Peyer's patch (tissue), 4 donors: ENCODE measurements around the gene CADM4. TPM values are rescaled to one million over a fixed set of nuclear protein-coding genes. Genes with fewer than 3 reads are reported as not detected.
"Not testable (repeated sequence)": the region's sequence is repeated elsewhere in the genome, so short reads cannot be mapped to it uniquely, and the experiment has no call there.

Experiments
- DNase-seq, 3 donors: peaks; one replicate each; pipeline ENCODE4 v3.0.0-alpha.2; 2017 to 2019
- H3K27ac ChIP-seq, 4 donors: fragments of 200-600 bp; sonication (generic); one replicate each; pipeline ENCODE4 v1.5.1; 2016 to 2019
- H3K27me3 ChIP-seq, 2 donors: fragments of 200-600 bp; sonication (generic); one replicate each; pipeline ENCODE4 v1.5.1; 2019
- H3K36me3 ChIP-seq, 3 donors: fragments of 200-600 bp; sonication (generic); one replicate each; pipeline ENCODE4 v1.5.1; 2016 to 2019
- H3K4me1 ChIP-seq, 4 donors: fragments of 200-600 bp; sonication (generic); one replicate each; pipeline ENCODE4 v1.5.1; 2016 to 2019
- H3K4me3 ChIP-seq, 4 donors: fragments of 200-600 bp; sonication (generic); 1 replicate in 3 of 4; 2 replicates in 1 of 4; pipeline ENCODE4 v1.5.1; 2016 to 2019; ENCODE audit warnings: mild to moderate bottlenecking in 1 of 4
- H3K9me3 ChIP-seq, 4 donors: fragments of 200-600 bp; sonication (generic); one replicate each; pipeline ENCODE4 v1.5.1; 2016 to 2019; ENCODE audit warnings: mild to moderate bottlenecking in 1 of 4
- CTCF ChIP-seq, 6 experiments: fragments of 450-650 bp in 4 of 6; fragments of 200-600 bp in 2 of 6; sonication (generic) in 1 of 6; IDR thresholded peaks; one replicate each; pipeline ENCODE4 v1.5.1; 2017 to 2019; ENCODE audit warnings: antibody characterized with exemption in 6 of 6, mild to moderate bottlenecking in 3 of 6, moderate library complexity in 1 of 6
- POLR2A ChIP-seq, 2 donors: fragments of 450-650 bp; IDR thresholded peaks; one replicate each; pipeline ENCODE4 v1.5.1; 2017; ENCODE audit warnings: antibody characterized with exemption in 2 of 2, mild to moderate bottlenecking in 2 of 2, moderate library complexity in 2 of 2
- total RNA-seq, 4 donors: library from RNA; depleted of rRNA; stranded (reverse); fragments of >200 nt; gene quantifications; one replicate each; pipeline ENCODE4 v1.1.0, GENCODE V29; 2016

CADM4 gene
- total RNA-seq, 4 donors from 2014 or later = 0.80 to 1.4 TPM; not detected in 2

- no peak overlapping the region for H3K4me3 ChIP-seq
- no peaks in the 10 kb centered on the region for H3K27me3 ChIP-seq
- TF ChIP-seq CTCF (IDR thresholded peaks at IDR 0.05) (no peak), POLR2A (IDR thresholded peaks at IDR 0.05) (no peak)
- H3K9me3 ChIP-seq = no peaks in the 10 kb centered on the region
- H3K27ac ChIP-seq = no peak overlapping the region
- H3K36me3 ChIP-seq = no peaks in the 10 kb centered on the region
- H3K4me1 ChIP-seq = peaks cover 0 to 13% (median 6%) of the 10 kb centered on the region in 4 donors
- no peak for DNase-seq
Observed at GRCh38 chr19:43638214-43638994, 1.2 kb downstream of the CADM4 start.

DNA sequence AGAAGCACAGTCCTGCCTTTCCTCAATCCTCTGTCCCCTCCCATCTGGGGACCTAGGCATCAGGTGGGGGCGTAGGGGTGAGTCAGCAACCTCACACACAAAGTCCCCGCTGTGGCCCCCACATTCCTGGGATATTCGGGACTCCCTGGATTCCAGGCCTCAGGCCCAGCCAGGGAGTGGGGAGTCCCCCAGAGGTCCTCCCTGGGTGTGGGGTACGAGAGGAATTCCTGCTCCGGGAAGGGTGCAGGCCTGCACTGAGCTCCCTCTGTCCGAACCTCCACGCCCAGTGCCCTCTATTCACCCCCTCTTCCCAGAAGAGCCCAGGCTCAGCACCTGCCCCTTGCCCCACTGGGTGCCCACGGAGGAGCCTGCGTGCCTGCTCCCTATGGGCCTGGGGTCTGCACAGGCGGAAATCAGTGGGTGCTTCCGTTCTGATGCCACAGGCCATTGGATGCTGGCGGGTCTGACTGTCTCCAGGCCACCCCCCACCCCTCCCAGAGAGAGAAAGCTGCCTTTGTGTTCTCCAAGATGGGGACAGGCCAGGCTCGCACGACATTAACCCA lies 3.4 kb downstream of the CADM4 start:
- TF ChIP-seq CTCF (IDR thresholded peaks at IDR 0.05) = no peak
- no peak for TF ChIP-seq POLR2A (IDR thresholded peaks at IDR 0.05)
- Histone ChIP-seq H3K27ac (peak overlapping the region in 1 of 4 donors; percentile 17), H3K36me3 (no peaks in the 10 kb centered on the region), H3K9me3 (no peaks in the 10 kb centered on the region), H3K27me3 (no peaks in the 10 kb centered on the region), H3K4me3 (no peak overlapping the region), H3K4me1 (peaks cover 0 to 13% (median 6%) of the 10 kb centered on the region in 4 donors)
- no peak for DNase-seq

DNA sequence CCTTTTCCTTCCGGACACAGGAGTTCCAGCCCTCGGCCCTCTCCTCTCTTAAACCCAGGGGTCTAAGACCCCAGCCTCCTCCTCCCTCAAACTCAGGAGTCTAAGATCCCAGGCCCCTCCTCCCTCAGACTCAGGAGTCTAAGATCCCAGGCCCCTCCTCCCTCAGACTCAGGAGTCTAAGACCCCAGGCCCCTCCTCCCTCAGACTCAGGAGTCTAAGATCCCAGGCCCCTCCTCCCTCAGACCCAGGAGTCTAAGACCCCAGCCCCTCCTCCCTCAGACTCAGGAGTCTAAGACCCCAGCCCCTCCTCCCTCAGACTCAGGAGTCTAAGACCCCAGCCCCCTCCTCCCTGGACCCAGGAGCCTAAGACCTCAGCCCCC lies 4.1 kb downstream of the CADM4 start:
- DNase-seq, H3K27me3 ChIP-seq, H3K27ac ChIP-seq, H3K9me3 ChIP-seq, H3K36me3 ChIP-seq, H3K4me3 ChIP-seq: not testable (repeated sequence)
- H3K4me1 ChIP-seq = peaks cover 0 to 13% (median 6%) of the 10 kb centered on the region in 4 donors

DNA sequence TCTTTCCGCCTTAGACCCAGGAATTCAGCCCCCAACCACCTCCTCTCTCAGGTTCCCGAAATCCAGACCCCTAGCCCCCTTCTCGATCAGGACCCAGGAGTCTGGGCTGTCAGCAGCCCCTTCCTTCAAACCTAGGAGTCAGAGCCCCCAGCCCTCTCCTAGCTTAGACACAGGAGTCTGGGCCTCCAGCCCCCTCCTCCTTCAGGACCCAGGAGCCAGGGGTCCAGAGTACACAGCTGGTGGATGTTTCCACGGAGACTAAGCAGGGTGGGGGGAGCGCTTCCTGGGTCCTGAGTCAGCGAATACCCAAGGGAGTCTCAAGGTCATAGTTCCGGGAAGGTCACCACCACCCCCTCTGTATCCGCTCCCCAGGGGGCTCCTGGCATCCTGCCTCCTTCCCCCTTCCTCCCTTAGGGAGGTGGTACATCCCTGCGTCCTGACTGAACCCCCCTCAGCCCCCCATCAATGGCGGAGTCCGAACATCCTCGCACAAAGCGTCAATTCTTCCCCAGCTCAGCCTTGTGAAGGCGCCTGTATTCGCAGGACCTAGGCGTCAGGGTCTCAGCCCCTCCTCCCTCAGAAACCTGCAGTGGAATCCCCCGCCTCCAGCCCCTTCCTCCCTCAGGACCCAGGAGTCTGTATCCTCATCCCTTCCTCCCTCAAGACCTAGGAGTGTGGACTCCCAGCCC lies 4.6 kb downstream of the CADM4 start:
- no peak overlapping the region for H3K4me3 ChIP-seq
- no peaks in the 10 kb centered on the region for H3K27me3 ChIP-seq
- peaks cover 0 to 7% (median 1%) of the 10 kb centered on the region in 4 donors for H3K4me1 ChIP-seq
- TF ChIP-seq CTCF (IDR thresholded peaks at IDR 0.05) (no peak), POLR2A (IDR thresholded peaks at IDR 0.05) (no peak)
- H3K9me3 ChIP-seq = no peaks in the 10 kb centered on the region
- no peak for DNase-seq
- H3K27ac ChIP-seq = no peak overlapping the region
- no peaks in the 10 kb centered on the region for H3K36me3 ChIP-seq

DNA sequence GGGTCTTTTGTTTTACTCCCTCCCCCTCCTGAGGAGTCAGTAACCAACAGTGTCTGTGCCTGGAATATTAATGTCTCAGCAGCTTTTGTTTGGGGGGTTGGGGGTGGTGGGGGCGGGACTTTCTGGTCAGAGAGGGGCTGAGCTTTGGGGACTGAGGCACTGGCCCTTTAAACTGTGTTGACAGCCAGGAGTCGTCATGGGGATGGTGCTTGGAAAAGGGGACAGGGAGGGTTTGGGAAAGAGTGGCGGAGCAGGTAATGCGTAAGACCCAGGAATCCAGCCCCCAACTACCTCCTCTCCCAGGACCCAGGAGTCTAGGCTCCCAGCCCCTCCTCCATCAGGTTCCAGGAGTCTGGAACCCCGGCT lies 5.2 kb downstream of the CADM4 start:
- Histone ChIP-seq H3K36me3 (no peaks in the 10 kb centered on the region), H3K4me1 (peaks cover 0 to 6% (median 0%) of the 10 kb centered on the region in 4 donors), H3K9me3 (no peaks in the 10 kb centered on the region), H3K27me3 (no peaks in the 10 kb centered on the region), H3K4me3 (no peak overlapping the region), H3K27ac (no peak overlapping the region)
- TF ChIP-seq CTCF (IDR thresholded peaks at IDR 0.05) = no peak
- TF ChIP-seq POLR2A (IDR thresholded peaks at IDR 0.05) = no peak
- no peak for DNase-seq

DNA sequence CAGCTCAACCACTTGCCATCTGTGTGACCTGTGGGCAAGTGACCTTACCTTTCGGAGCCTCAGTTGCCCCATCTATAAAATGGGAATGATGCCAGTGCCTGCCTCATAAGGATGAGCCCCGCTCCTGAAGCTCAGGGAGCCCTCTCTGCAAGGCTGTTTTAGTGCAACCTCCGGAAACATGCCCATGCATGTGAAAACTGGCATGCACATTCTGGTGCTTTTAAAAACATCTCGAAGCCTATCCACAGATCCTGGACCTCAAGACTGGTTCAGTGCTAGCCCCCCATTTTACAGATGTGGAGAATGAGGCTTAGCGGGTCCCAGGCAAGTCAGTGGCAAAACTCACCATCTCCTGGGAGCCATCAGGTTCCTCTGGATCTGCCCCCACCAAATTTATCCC lies 5.6 kb downstream of the CADM4 start:
- Histone ChIP-seq H3K4me1 (peaks cover 0 to 2% (median 0%) of the 10 kb centered on the region in 4 donors), H3K36me3 (no peaks in the 10 kb centered on the region), H3K4me3 (no peak overlapping the region), H3K27ac (no peak overlapping the region), H3K27me3 (no peaks in the 10 kb centered on the region), H3K9me3 (no peaks in the 10 kb centered on the region)
- TF ChIP-seq CTCF (IDR thresholded peaks at IDR 0.05) = no peak
- no peak for TF ChIP-seq POLR2A (IDR thresholded peaks at IDR 0.05)
- DNase-seq = no peak
